Measurements from ENCODE around the gene RFC4. TPM values are rescaled to one million over a fixed set of nuclear protein-coding genes. Genes with fewer than 3 reads are reported as not detected.

Gene RFC4
- total RNA-seq, 1 donor from 2014 or later = 8.3 TPM

DNA sequence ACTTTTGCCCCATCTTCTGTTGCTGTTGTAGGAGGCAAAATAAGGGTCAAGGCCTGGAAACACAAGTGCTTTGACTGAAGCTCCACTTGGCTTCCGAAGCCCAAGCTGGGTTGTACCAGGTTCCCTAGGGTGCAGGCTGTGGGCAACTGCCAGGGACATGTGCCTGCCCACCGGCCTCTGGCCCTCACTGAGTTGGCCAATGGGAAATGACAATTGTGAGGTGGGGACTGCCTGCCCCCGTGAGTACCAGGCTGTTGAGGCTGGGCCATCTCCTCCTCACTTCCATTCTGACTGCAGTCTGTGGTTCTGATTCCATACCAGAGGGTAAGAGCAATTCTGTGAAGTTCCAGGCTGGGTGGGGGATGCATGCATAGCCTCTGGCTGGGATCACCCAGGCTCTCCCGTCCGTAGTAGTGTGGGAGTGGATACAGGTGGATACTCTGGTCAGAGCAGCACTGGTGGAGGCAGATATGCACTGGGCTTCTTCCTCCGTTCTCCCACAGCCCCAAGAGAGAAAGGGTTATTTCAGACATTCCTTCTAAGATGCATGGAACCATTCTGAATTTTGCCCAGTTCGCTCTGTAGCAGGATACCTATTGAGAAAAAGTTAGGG lies 36.2 kb upstream of the RFC4 start, which contains the start of gene ADIPOQ:
Gene ADIPOQ, plus strand, starts transcription at position 285 of the 613 bp plus-strand sequence. CDS start 10,349 bp downstream, outside the sequence.
- no peak for DNase-seq
- intact Hi-C loops (cut with DNase I) = no loop called here
- ATAC-seq = peak; percentile 21
- no peaks in the 10 kb centered on the region for H3K27me3 ChIP-seq
- H3K4me1 ChIP-seq = no peaks in the 10 kb centered on the region
- no peaks in the 10 kb centered on the region for H3K9me3 ChIP-seq
- no peak within 1 kb of the TSS for H3K27ac ChIP-seq
- no peak within 1 kb of the TSS for H3K4me3 ChIP-seq
- H3K36me3 ChIP-seq = no peaks in the 10 kb centered on the region
- TF ChIP-seq, protein P1, sequence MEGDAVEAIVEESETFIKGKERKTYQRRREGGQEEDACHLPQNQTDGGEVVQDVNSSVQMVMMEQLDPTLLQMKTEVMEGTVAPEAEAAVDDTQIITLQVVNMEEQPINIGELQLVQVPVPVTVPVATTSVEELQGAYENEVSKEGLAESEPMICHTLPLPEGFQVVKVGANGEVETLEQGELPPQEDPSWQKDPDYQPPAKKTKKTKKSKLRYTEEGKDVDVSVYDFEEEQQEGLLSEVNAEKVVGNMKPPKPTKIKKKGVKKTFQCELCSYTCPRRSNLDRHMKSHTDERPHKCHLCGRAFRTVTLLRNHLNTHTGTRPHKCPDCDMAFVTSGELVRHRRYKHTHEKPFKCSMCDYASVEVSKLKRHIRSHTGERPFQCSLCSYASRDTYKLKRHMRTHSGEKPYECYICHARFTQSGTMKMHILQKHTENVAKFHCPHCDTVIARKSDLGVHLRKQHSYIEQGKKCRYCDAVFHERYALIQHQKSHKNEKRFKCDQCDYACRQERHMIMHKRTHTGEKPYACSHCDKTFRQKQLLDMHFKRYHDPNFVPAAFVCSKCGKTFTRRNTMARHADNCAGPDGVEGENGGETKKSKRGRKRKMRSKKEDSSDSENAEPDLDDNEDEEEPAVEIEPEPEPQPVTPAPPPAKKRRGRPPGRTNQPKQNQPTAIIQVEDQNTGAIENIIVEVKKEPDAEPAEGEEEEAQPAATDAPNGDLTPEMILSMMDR (IDR thresholded peaks at IDR 0.05) = no peak

DNA sequence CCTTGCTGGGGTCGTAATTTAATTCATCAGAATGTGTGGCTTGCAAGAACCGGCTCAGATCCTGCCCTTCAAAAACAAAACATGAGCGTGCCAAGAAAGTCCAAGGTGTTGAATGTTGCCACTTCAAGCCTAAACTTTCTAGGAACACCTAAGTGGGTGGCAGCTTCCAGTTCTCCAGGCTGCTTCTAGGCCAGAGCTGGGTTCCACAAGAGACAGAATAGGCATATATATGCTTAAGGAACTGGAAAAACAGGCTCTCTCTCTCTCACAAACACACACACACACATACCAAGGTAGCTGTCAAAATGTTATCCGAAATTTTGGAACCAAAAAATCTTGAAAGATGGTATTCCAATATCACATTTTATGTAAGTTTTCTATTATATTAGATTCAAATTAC lies 35.3 kb upstream of the RFC4 start:
- Histone ChIP-seq H3K27ac (no peak overlapping the region), H3K27me3 (no peaks in the 10 kb centered on the region), H3K4me3 (no peak overlapping the region), H3K36me3 (no peaks in the 10 kb centered on the region), H3K9me3 (no peaks in the 10 kb centered on the region), H3K4me1 (no peaks in the 10 kb centered on the region)
- DNase-seq = no peak
- TF ChIP-seq, protein P1 (IDR thresholded peaks at IDR 0.05) = no peak
- peak; percentile 57 for ATAC-seq
- intact Hi-C loops (cut with DNase I) = no loop called here

DNA sequence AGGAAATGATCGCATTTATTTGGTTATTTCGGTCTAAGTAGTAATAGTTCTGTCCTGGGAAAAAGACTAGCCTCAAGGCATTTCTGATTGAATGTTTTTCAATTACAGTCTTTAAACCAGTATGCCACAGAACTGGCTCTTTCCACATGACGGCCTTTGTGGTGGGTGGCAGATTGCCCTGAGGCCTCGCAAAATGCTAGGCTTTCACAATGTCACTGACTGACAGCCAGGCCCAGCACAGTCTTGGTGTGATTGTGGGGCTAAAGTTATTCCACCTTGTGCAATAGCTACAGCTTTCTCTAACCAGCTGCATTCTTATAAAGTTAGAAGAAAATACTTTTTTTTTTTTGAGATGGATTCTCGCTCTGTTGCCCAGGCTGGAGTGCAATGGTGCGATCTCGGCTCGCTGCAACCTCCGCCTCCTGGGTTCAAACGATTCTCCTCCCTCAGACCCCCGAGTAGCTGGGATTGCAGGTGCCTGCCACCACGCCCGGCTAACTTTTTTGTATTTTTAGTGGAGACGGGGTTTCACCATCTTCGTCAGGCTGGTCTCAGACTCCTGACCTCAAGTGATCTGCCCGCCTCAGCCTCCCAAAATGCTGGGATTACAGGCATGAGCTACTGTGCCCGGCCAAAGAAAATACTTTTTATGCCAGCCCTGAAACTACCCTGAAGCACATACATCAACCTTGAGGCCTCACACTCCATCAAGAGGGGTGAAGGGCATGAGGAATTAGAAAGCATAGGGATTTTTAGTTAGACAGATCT lies 33.8 kb upstream of the RFC4 start:
- no peaks in the 10 kb centered on the region for H3K36me3 ChIP-seq
- DNase-seq (no peak), ATAC-seq (peak; percentile 32)
- no peak overlapping the region for H3K4me3 ChIP-seq
- H3K9me3 ChIP-seq = no peaks in the 10 kb centered on the region
- intact Hi-C loops (cut with DNase I) = no loop called here
- no peaks in the 10 kb centered on the region for H3K27me3 ChIP-seq
- TF ChIP-seq, protein P1 (IDR thresholded peaks at IDR 0.05) = no peak
- no peak overlapping the region for H3K27ac ChIP-seq
- no peaks in the 10 kb centered on the region for H3K4me1 ChIP-seq

DNA sequence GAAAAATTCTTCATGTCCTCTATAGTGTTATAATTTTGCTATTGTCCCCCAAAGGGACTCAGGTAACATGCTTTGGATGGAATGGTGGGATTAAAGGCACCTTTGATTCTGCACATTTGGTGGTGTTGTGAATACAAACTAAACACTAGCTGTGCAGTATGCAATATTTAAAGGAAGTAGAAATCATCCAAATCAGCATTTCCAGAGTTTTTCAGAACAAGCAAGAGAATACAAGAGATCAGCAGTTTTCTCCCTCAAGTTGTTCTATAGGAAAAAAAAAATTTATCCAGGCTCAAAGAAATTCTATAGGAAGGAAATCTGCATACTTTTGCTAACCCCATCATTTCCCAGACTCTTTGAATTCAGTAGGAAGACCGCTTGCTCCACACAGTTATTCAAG lies 26.0 kb upstream of the RFC4 start:
- Histone ChIP-seq H3K27me3 (peaks cover 31% of the 10 kb centered on the region), H3K36me3 (no peaks in the 10 kb centered on the region), H3K4me1 (peaks cover 4% of the 10 kb centered on the region), H3K4me3 (no peak overlapping the region), H3K9me3 (no peaks in the 10 kb centered on the region), H3K27ac (no peak overlapping the region)
- DNase-seq (no peak), ATAC-seq (no peak)
- TF ChIP-seq, protein P1 (IDR thresholded peaks at IDR 0.05) = no peak
- intact Hi-C loops (cut with DNase I) = no loop called here

DNA sequence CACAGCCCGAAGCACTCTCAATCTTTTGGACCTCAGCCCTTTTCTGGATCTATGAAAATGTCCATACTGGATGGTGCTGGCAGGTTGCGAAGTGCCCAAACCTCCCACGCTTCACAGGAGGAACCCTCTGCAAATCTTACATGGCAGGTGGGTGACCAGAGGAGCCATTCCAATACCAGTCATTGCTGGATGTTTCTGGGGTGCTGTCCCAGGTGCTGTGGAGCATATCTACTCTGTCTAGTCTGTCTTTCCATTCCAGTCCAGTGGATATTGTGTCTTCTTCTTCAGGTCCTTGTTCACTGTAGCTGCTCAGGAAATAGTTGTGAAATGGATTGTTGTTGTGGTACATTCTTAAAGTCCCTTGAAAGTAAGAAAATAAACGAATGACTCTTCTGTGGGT lies 25.5 kb upstream of the RFC4 start:
- DNase-seq = no peak
- Histone ChIP-seq H3K36me3 (no peaks in the 10 kb centered on the region), H3K4me3 (no peak overlapping the region), H3K4me1 (peaks cover 4% of the 10 kb centered on the region), H3K27ac (no peak overlapping the region), H3K27me3 (peaks cover 31% of the 10 kb centered on the region), H3K9me3 (no peaks in the 10 kb centered on the region)
- ATAC-seq = no peak
- TF ChIP-seq, protein P1 (IDR thresholded peaks at IDR 0.05) = no peak
- intact Hi-C loops (cut with DNase I) = no loop called here

Data from upper lobe of right lung (tissue), 1 donor.